Endothelial cell of umbilical vein (primary cell): ENCODE results near the gene NRXN3. TPM values are rescaled to one million over a fixed set of nuclear protein-coding genes. Genes with fewer than 3 reads are reported as not detected.

ENCODE experiments used
- BruUV-seq: library from RNA; stranded (reverse); fragments of 400-500 nt; replicated peaks from 2 replicates; lab custom pipeline; 2021; lab: Mats Ljungman, UMichigan
- CTCF ChIA-PET: fragments of 300-600, 350-600 bp; sonication (Branson Sonifier 250); formaldehyde crosslinking; loops from one replicate; lab custom pipeline; 2021; ENCODE audit warnings: antibody characterized with exemption, inconsistent platforms; lab: Charles Lee
- POLR2A ChIA-PET: fragments of 300-600, 350-600 bp; sonication (Branson Sonifier 250); formaldehyde crosslinking; loops from one replicate; lab custom pipeline; 2021; ENCODE audit warnings: antibody characterized with exemption, inconsistent platforms; lab: Charles Lee
- DNase-seq: peaks from one replicate; pipeline ENCODE4 v3.0.0-alpha.2; 2011; ENCODE audit warnings: low read depth, low spot score
- FAIRE-seq: peaks from 2 replicates; lab custom pipeline; 2011; peaks lifted over from hg19 to GRCh38; lab: Jason Lieb, UNC
- H2AFZ ChIP-seq: 2 replicates; pipeline ENCODE4 v1.6.0; 2012; ENCODE audit warnings: low read depth, low read length, control low read depth, inconsistent platforms
- H3K27ac ChIP-seq: 2 replicates; pipeline ENCODE4 v1.5.1; 2011; ENCODE audit warnings: low read depth, mild to moderate bottlenecking, control low read depth, low read length, moderate library complexity; ENCODE audit not compliant: insufficient read depth
- H3K27me3 ChIP-seq, 2 experiments: 2 replicates each; pipeline versions ENCODE4 v1.6.0 to v1.6.1; 2011; ENCODE audit warnings: low read length in 2 of 2, mixed read lengths in 1 of 2; ENCODE audit not compliant: control insufficient read depth in 2 of 2, insufficient read depth in 2 of 2
- H3K36me3 ChIP-seq, 2 experiments: 2 replicates in 1 of 2; 3 replicates in 1 of 2; pipeline ENCODE4 v1.5.1; 2011; ENCODE audit warnings: low read length in 2 of 2, mild to moderate bottlenecking in 1 of 2, moderate library complexity in 1 of 2; ENCODE audit not compliant: control insufficient read depth in 2 of 2, insufficient read depth in 2 of 2; ENCODE audit errors: extremely low read depth in 1 of 2
- H3K4me1 ChIP-seq: 3 replicates; pipeline ENCODE4 v1.5.1; 2011; ENCODE audit warnings: mild to moderate bottlenecking, low read length; ENCODE audit not compliant: control insufficient read depth, insufficient read depth; ENCODE audit errors: extremely low read depth
- H3K4me2 ChIP-seq: 2 replicates; pipeline ENCODE4 v1.6.1; 2011; ENCODE audit warnings: low read length, control low read depth, mixed read lengths; ENCODE audit not compliant: insufficient read depth
- H3K4me3 ChIP-seq, 3 experiments: fragments of 200-600 bp in 1 of 3; sonication (generic), shearing (Covaris generic) in 1 of 3; replicated peaks in 1 of 3; 2 replicates each; pipeline ENCODE4 v1.5.1; 2011 to 2016; ENCODE audit warnings: control low read depth in 3 of 3, low read length in 3 of 3, mild to moderate bottlenecking in 2 of 3, inconsistent platforms in 1 of 3, low read depth in 1 of 3, moderate library complexity in 1 of 3; ENCODE audit not compliant: insufficient read depth in 1 of 3
- H3K79me2 ChIP-seq: 2 replicates; pipeline ENCODE4 v1.6.0; 2012; ENCODE audit warnings: low read length, inconsistent platforms; ENCODE audit not compliant: control insufficient read depth, insufficient read depth
- H3K9ac ChIP-seq: replicated peaks from 2 replicates; pipeline ENCODE3; 2011; ENCODE audit warnings: low read length, control low read depth; ENCODE audit not compliant: insufficient read depth; ENCODE audit errors: extremely low read depth
- H3K9me1 ChIP-seq: replicated peaks from 3 replicates; pipeline ENCODE4 v1.6.0; 2011; ENCODE audit warnings: mild to moderate bottlenecking, low read length; ENCODE audit not compliant: control insufficient read depth, insufficient read depth; ENCODE audit errors: extremely low read depth
- H3K9me3 ChIP-seq: replicated peaks from 2 replicates; pipeline ENCODE4 v1.5.1; 2012; ENCODE audit warnings: low read length, inconsistent platforms; ENCODE audit not compliant: control insufficient read depth, insufficient read depth
- H4K20me1 ChIP-seq: replicated peaks from 2 replicates; pipeline ENCODE3; 2011; ENCODE audit warnings: mild to moderate bottlenecking, low read length; ENCODE audit not compliant: control insufficient read depth, insufficient read depth; ENCODE audit errors: extremely low read depth
- CTCF ChIP-seq, 2 donors: IDR thresholded peaks; 1 replicate in 1 of 2; 2 replicates in 1 of 2; pipeline ENCODE4 v1.5.1; 2011; ENCODE audit warnings: low read length in 2 of 2, mild to moderate bottlenecking in 2 of 2, moderate library complexity in 2 of 2, control low read depth in 1 of 2, inconsistent platforms in 1 of 2, low read depth in 1 of 2; ENCODE audit not compliant: insufficient read depth in 1 of 2; ENCODE audit errors: extremely low read depth in 1 of 2
- EZH2 ChIP-seq: IDR thresholded peaks from 2 replicates; pipeline ENCODE4 v1.6.1; 2012; ENCODE audit warnings: borderline replicate concordance, low read depth, mild to moderate bottlenecking, moderate library complexity, low read length, inconsistent platforms; ENCODE audit not compliant: severe bottlenecking
- FOS ChIP-seq: IDR thresholded peaks from 2 replicates; pipeline ENCODE4 v1.6.1; 2011; ENCODE audit warnings: mild to moderate bottlenecking, low read length, moderate library complexity, borderline replicate concordance; ENCODE audit not compliant: insufficient read depth
- GATA2 ChIP-seq: IDR thresholded peaks from 2 replicates; pipeline ENCODE4 v1.7.0; 2011; ENCODE audit warnings: low read depth, mild to moderate bottlenecking, moderate library complexity, mixed read lengths, low read length; ENCODE audit not compliant: insufficient read length, insufficient read depth
- JUN ChIP-seq: IDR thresholded peaks from 2 replicates; pipeline ENCODE4 v1.6.1; 2011; ENCODE audit warnings: borderline replicate concordance, low read depth; ENCODE audit not compliant: insufficient read length, insufficient read depth
- MAX ChIP-seq: IDR thresholded peaks from 2 replicates; pipeline ENCODE4 v1.6.1; 2011; ENCODE audit not compliant: insufficient read depth, insufficient read length
- MYC ChIP-seq: IDR thresholded peaks from one replicate; pipeline ENCODE4 v1.6.1; 2011; ENCODE audit warnings: mild to moderate bottlenecking, low read depth, low read length
- POLR2A ChIP-seq: IDR thresholded peaks from 2 replicates; pipeline ENCODE4 v1.6.1; 2012; ENCODE audit warnings: low read depth, mild to moderate bottlenecking, control low read depth, low read length
- POLR2AphosphoS5 ChIP-seq: IDR thresholded peaks from 2 replicates; pipeline ENCODE4 v1.6.1; 2012; ENCODE audit warnings: low read depth, mild to moderate bottlenecking, control low read depth, low read length, moderate library complexity; ENCODE audit not compliant: insufficient read depth
- dilution Hi-C: fragments of 300-500 bp; cut with MboI; formaldehyde crosslinking; loops from one replicate; pipeline ENCODE4 v1.15.0; 2019; ENCODE audit warnings: low sequenced_read_pairs; ENCODE audit not compliant: extremely low pct_ligation_motif_present
- intact Hi-C: fragments of 100-400 bp; cut with micrococcal nuclease; formaldehyde crosslinking; loops from one replicate; pipeline ENCODE4 v1.10.0; 2022
- polyA plus RNA-seq, 4 experiments: library from polyadenylated mRNA; depleted of rRNA in 3 of 4; stranded (reverse) in 3 of 4; unstranded in 1 of 4; fragments of >200 nt; gene quantifications; 2 replicates each; pipeline versions ENCODE4 v1.2.1 to v1.2.3, GENCODE V29; 2011 to 2012; ENCODE audit warnings: missing spikeins in 1 of 4
- total RNA-seq: library from RNA; stranded (reverse); gene quantifications from 2 replicates; pipeline ENCODE4 v1.2.3, GENCODE V29; 2021

Gene NRXN3
- total and polyA plus RNA-seq, 2 donors (not counting 3 experiments of a cell fraction or from before 2014, with no cell fraction given): 0.72 to 4.2 TPM

- dilution Hi-C loops (no loop called here), intact Hi-C loops (no loop called here)
- H3K9ac ChIP-seq: no peak overlapping the region
- FAIRE-seq: no peak
- no peak overlapping the region for H2AFZ ChIP-seq
- ChIA-PET POLR2A (no interaction called here), CTCF (no interaction called here)
- no peak overlapping the region for H3K4me3 ChIP-seq
- H3K79me2 ChIP-seq: no peaks in the 10 kb centered on the region
- H3K36me3 ChIP-seq: no peaks in the 10 kb centered on the region
- no peaks in the 10 kb centered on the region for H3K9me3 ChIP-seq
- no peaks in the 10 kb centered on the region for H4K20me1 ChIP-seq
- no peaks in the 10 kb centered on the region for H3K4me1 ChIP-seq
- BruUV-seq: no TSS peak
- peaks cover 0 to 2% of the 10 kb centered on the region in 2 experiments for H3K27me3 ChIP-seq
- no peak for DNase-seq
- H3K27ac ChIP-seq: no peak overlapping the region
- H3K9me1 ChIP-seq: no peaks in the 10 kb centered on the region
- no peak overlapping the region for H3K4me2 ChIP-seq
- TF ChIP-seq CTCF (IDR thresholded peaks at IDR 0.05; ENCODE audit: extremely low read depth in 1 of 2, insufficient read depth in 1 of 2, low read depth in 1 of 2, low read length in 2 of 2): no peak
Observed at GRCh38 chr14:79057333-79057732, 887.2 kb downstream of the NRXN3 start.

GRCh38 chr14:79062226-79062625, 892.1 kb downstream of the NRXN3 start:
- no peak overlapping the region for H3K4me2 ChIP-seq
- H3K9me1 ChIP-seq: no peaks in the 10 kb centered on the region
- no peak for DNase-seq
- intact Hi-C loops (no loop called here), dilution Hi-C loops (no loop called here)
- H3K79me2 ChIP-seq: no peaks in the 10 kb centered on the region
- no TSS peak for BruUV-seq
- no peak overlapping the region for H3K9ac ChIP-seq
- H3K4me3 ChIP-seq: no peak overlapping the region
- H2AFZ ChIP-seq: no peak overlapping the region
- no peaks in the 10 kb centered on the region for H4K20me1 ChIP-seq
- POLR2A ChIA-PET: no interaction called here
- H3K4me1 ChIP-seq: no peaks in the 10 kb centered on the region
- TF ChIP-seq CTCF (IDR thresholded peaks at IDR 0.05; ENCODE audit: extremely low read depth in 1 of 2, insufficient read depth in 1 of 2, low read depth in 1 of 2, low read length in 2 of 2): no peak
- TF ChIP-seq FOS: no peak
- TF ChIP-seq MAX: no peak
- TF ChIP-seq POLR2AphosphoS5: no peak
- no peak for TF ChIP-seq JUN
- no peak for TF ChIP-seq POLR2A
- TF ChIP-seq GATA2: no peak
- no peak for TF ChIP-seq MYC
- TF ChIP-seq EZH2: no peak
- no peak overlapping the region for H3K27ac ChIP-seq
- H3K9me3 ChIP-seq: no peaks in the 10 kb centered on the region
- H3K27me3 ChIP-seq: peaks cover 1 to 5% of the 10 kb centered on the region in 2 experiments
- H3K36me3 ChIP-seq: no peaks in the 10 kb centered on the region
- no peak for FAIRE-seq
- CTCF ChIA-PET: interaction anchor here (1.1 kb wide), 1 partner anchor 14 kb away, joined by 3 read pairs; no protein-coding TSS in a partner anchor
